PC-9 (cell line): Measurements from ENCODE around the gene EXOSC6. TPM values are rescaled to one million over a fixed set of nuclear protein-coding genes. Genes with fewer than 3 reads are reported as not detected.
"Not testable (repeated sequence)": the region's sequence is repeated elsewhere in the genome, so short reads cannot be mapped to it uniquely, and the experiment has no call there.

Experiments used
- BruUV-seq: library from RNA; stranded (reverse); fragments of 400-500 nt; replicated peaks from 2 replicates; lab custom pipeline; 2021; lab: Mats Ljungman, UMichigan
- CTCF ChIA-PET: fragments of 300-600 bp; sonication (Branson Sonifier 250); formaldehyde crosslinking; loops from one replicate; lab custom pipeline; 2022; ENCODE audit warnings: antibody characterized with exemption; lab: Charles Lee
- POLR2A ChIA-PET: fragments of 300-600 bp; sonication (Branson Sonifier 250); formaldehyde crosslinking; loops from one replicate; lab custom pipeline; 2022; ENCODE audit warnings: antibody characterized with exemption; ENCODE audit not compliant: unreplicated experiment; lab: Charles Lee
- DNase-seq, 2 experiments: peaks; one replicate each; pipeline versions ENCODE4 v3.0.0 to v3.0.0-alpha.2; 2015 to 2022; ENCODE audit warnings: mixed read lengths in 1 of 2
- H2AFZ ChIP-seq: fragments of 200-600 bp; sonication (generic); 2 replicates; pipeline ENCODE4 v1.8.1; 2017; ENCODE audit warnings: antibody characterized with exemption
- H3F3A ChIP-seq: fragments of 200-600 bp; sonication (generic); 2 replicates; pipeline ENCODE4 v1.8.1; 2017; ENCODE audit warnings: antibody characterized with exemption, mild to moderate bottlenecking, low read depth; ENCODE audit not compliant: insufficient read depth
- H3K27ac ChIP-seq: fragments of 200-600 bp; sonication (generic); 2 replicates; pipeline ENCODE4 v1.6.1; 2016; ENCODE audit warnings: mixed run types
- H3K27me3 ChIP-seq: fragments of 200-600 bp; sonication (generic); 2 replicates; pipeline ENCODE4 v1.6.1; 2016; ENCODE audit warnings: low read depth, mixed run types; ENCODE audit not compliant: insufficient read depth
- H3K36me3 ChIP-seq: fragments of 200-600 bp; sonication (generic); 2 replicates; pipeline ENCODE4 v1.6.1; 2016; ENCODE audit warnings: low read depth, mixed run types
- H3K4me1 ChIP-seq: fragments of 200-600 bp; sonication (generic); replicated peaks from 2 replicates; pipeline ENCODE4 v1.6.1; 2016; ENCODE audit warnings: mixed run types; ENCODE audit not compliant: insufficient read depth
- H3K4me2 ChIP-seq: fragments of 200-600 bp; sonication (generic); 2 replicates; pipeline ENCODE4 v1.6.1; 2017; ENCODE audit warnings: mixed run types
- H3K4me3 ChIP-seq: fragments of 200-600 bp; sonication (generic); 2 replicates; pipeline ENCODE4 v1.6.1; 2016; ENCODE audit warnings: mixed run types
- H3K79me2 ChIP-seq: fragments of 200-600 bp; sonication (generic); 2 replicates; pipeline ENCODE4 v1.6.1; 2017; ENCODE audit warnings: low read depth, mixed run types
- H3K9me2 ChIP-seq: fragments of 200-600 bp; sonication (generic); 2 replicates; pipeline ENCODE4 v1.8.1; 2017; ENCODE audit warnings: mild to moderate bottlenecking; ENCODE audit not compliant: insufficient read depth
- H3K9me3 ChIP-seq: fragments of 200-600 bp; sonication (generic); 2 replicates; pipeline ENCODE4 v1.8.1; 2016; ENCODE audit warnings: low read depth; ENCODE audit not compliant: insufficient read depth
- H4K20me1 ChIP-seq: fragments of 200-600 bp; sonication (generic); 2 replicates; pipeline ENCODE4 v1.8.1; 2017; ENCODE audit not compliant: insufficient read depth
- EZH2 ChIP-seq: fragments of 200-600 bp; sonication (generic); IDR thresholded peaks from 2 replicates; pipeline ENCODE4 v1.8.0; 2017; ENCODE audit warnings: antibody characterized with exemption, low read depth
- intact Hi-C: fragments of 100-400 bp; cut with micrococcal nuclease; formaldehyde crosslinking; loops from one replicate; pipeline ENCODE4 v1.10.0; 2022; ENCODE audit not compliant: unreplicated experiment
- total RNA-seq: library from RNA; stranded (reverse); gene quantifications from 2 replicates; pipeline ENCODE4 v1.2.3, GENCODE V29; 2021
- TF ChIP-seq, protein P1 (sequence below): fragments of 200-600 bp; sonication (generic); conservative IDR thresholded peaks from 2 replicates; pipeline ENCODE4 v1.6.1; 2017; ENCODE audit warnings: mixed run types, antibody characterized with exemption, mild to moderate bottlenecking, moderate library complexity

EXOSC6 gene
- total RNA-seq, 1 experiment from 2014 or later = 16.5 TPM

DNA sequence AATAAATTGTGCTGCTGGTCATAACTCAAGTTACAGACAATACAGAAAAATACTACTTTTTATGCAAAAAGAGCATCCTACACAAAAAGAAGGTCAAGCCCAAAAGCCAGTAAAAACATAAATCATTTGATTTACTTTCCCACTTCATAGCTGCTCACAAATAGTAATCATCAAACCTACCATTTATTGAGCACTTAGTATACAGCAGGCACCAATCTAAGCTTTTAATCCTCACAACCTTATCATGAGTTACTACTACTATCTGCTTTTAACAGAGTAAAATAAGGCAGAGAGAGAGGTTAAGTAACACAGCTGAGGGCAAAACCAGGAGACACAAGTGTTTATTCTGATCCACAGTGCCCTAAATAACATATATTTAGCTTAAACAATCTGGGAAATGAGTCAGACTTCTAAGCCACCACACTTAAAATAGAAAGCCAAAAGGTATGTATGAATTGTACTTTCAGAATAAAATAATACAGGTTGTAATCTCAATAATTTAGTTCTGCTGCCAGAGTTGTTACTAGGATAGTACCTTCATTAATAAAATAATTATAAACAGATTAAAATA is 39.3 kb upstream of the EXOSC6 start:
- CTCF ChIA-PET = no interaction called here
- no peak overlapping the region for H3K4me3 ChIP-seq
- no TSS peak for BruUV-seq

DNA sequence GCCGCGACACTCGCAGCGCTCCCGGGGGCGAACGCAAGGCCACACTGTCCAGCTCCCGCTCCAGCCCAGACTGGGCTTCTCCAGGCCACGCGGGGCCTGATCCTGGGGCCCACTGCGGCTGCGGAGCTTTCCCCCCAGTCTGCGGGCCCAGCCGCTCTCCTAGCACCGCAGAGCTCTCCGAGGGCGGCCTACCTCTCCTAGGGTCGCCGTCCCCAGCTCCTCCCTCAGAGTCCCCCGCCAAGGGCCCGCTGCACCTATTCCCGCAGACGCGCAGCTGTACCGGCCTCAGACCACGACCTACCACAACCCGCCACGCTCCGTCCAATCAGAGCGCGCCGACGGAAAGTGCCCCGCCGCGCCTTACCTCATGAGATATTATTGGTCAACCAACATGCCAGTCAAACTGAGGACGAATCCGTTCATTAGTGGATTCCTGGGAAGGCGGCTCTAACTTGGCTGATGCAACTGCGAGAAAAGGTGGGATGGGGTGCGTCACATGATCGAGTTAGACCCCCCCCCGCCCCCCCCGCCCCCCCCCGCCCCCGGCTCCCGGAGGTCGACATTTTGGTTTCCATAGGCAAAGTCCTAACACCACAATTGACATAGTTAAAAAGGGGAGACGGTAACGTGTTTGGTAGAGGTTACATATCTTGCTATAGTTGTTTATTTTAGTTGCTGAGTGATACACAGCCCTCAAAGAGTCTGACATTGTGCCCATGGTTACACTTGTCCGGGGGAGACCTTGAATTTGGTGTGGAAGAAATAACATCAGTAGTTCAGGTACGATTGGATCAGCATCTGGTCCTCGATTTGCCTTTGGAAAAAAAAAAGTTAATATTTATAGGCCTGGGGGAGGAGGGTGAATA is 37.7 kb upstream of the EXOSC6 start, which contains the start of gene AARS1:
TSS of gene AARS1 (minus strand) at position 278 of the 866 bp plus-strand sequence. CDS start 6,743 bp downstream, outside the sequence.
- no peaks in the 10 kb centered on the region for H3K9me3 ChIP-seq
- peak within 1 kb of the TSS; percentile 95 for H3K4me2 ChIP-seq
- peaks cover 12% of the 10 kb centered on the region for H3K4me1 ChIP-seq
- H4K20me1 ChIP-seq = peaks cover 32% of the 10 kb centered on the region
- H3K27ac ChIP-seq = peak within 1 kb of the TSS; percentile 92
- H3K4me3 ChIP-seq = peak within 1 kb of the TSS; percentile 96
- BruUV-seq = TSS peak; percentile 59
- H3K9me2 ChIP-seq = no peaks in the 10 kb centered on the region
- peak; percentile 97 to 98 for DNase-seq
- CTCF ChIA-PET = interaction anchor here (0.6 kb wide), 2 partner anchors 25 to 1977 kb away, joined by 7 to 13 read pairs; no protein-coding TSS in a partner anchor
- peaks cover 15% of the 10 kb centered on the region for H3K36me3 ChIP-seq
- peaks cover 27% of the 10 kb centered on the region for H3F3A ChIP-seq
- intact Hi-C loops = no loop called here
- H3K27me3 ChIP-seq = no peaks in the 10 kb centered on the region
- POLR2A ChIA-PET = interaction anchor here (0.5 to 1.3 kb wide), 4 partner anchors 9 to 393 kb away, joined by 3 to 8 read pairs (median 4); no protein-coding TSS in a partner anchor
- TF ChIP-seq EZH2 = no peak
- TF ChIP-seq, protein P1, sequence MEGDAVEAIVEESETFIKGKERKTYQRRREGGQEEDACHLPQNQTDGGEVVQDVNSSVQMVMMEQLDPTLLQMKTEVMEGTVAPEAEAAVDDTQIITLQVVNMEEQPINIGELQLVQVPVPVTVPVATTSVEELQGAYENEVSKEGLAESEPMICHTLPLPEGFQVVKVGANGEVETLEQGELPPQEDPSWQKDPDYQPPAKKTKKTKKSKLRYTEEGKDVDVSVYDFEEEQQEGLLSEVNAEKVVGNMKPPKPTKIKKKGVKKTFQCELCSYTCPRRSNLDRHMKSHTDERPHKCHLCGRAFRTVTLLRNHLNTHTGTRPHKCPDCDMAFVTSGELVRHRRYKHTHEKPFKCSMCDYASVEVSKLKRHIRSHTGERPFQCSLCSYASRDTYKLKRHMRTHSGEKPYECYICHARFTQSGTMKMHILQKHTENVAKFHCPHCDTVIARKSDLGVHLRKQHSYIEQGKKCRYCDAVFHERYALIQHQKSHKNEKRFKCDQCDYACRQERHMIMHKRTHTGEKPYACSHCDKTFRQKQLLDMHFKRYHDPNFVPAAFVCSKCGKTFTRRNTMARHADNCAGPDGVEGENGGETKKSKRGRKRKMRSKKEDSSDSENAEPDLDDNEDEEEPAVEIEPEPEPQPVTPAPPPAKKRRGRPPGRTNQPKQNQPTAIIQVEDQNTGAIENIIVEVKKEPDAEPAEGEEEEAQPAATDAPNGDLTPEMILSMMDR = no peak
- peak within 1 kb of the TSS; percentile 95 for H2AFZ ChIP-seq
- H3K79me2 ChIP-seq = peaks cover 47% of the 10 kb centered on the region

More for the DNA sequence above, 39.3 kb upstream of the EXOSC6 start:
- no peak for DNase-seq
- Histone ChIP-seq H3K9me2 (no peaks in the 10 kb centered on the region), H3K79me2 (peaks cover 31% of the 10 kb centered on the region), H3K27me3 (no peaks in the 10 kb centered on the region), H3K4me2 (no peak overlapping the region), H3K27ac (peak overlapping the region; percentile 92), H3K9me3 (no peaks in the 10 kb centered on the region), H3K4me1 (peaks cover 12% of the 10 kb centered on the region), H2AFZ (no peak overlapping the region), H3F3A (peaks cover 16% of the 10 kb centered on the region), H4K20me1 (peaks cover 16% of the 10 kb centered on the region), H3K36me3 (no peaks in the 10 kb centered on the region)
- TF ChIP-seq, protein P1 = no peak
- TF ChIP-seq EZH2 = no peak
- POLR2A ChIA-PET = no interaction called here
- intact Hi-C loops = no loop called here

DNA sequence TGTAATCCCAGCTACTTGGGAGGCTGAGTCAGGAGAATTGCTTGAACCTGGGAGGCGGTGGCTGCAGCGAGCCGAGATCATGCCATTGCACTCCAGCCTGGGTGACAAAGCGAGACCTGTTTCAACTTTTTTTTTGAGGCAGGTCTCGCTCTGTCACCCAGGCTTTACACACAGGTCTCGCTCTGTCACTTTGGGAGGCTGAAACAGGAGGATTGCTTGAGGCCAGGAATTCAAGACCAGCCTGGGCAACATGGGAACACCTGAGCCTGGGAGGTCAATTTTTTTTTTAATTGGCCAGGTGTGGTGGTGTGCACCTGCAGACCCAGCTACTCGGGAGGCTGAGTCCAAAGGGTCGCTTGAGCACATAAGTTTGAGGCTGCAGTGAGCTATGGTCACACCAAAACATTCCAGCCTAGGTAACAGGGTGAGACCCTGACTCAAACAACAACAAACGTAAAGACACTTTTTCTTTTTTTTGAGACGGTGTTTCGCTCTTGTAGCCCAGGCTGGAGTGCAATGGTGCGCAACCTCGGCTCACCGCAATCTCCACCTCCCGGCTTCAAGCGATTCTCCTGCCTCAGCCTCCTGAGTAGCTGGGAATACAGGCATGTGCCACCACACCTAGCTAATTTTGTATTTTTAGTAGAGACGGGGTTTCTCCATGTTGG is 35.7 kb upstream of the EXOSC6 start:
- Histone ChIP-seq H4K20me1 (peaks cover 52% of the 10 kb centered on the region), H3K4me3 (peak overlapping the region; percentile 96), H3K4me2 (peak overlapping the region; percentile 74), H3F3A (peaks cover 39% of the 10 kb centered on the region), H3K79me2 (peaks cover 66% of the 10 kb centered on the region), H3K27ac (peak overlapping the region; percentile 90), H3K4me1 (peaks cover 12% of the 10 kb centered on the region), H3K36me3 (peaks cover 29% of the 10 kb centered on the region)
- H3K9me3 ChIP-seq, BruUV-seq, H3K9me2 ChIP-seq, CTCF ChIA-PET, DNase-seq, H2AFZ ChIP-seq, H3K27me3 ChIP-seq, intact Hi-C loops: not testable (repeated sequence)
- POLR2A ChIA-PET = interaction anchor here (0.6 to 1.0 kb wide), 3 partner anchors 11 to 78 kb away, joined by 3 to 8 read pairs (median 8); no protein-coding TSS in a partner anchor
